Neuron (in vitro differentiated cells): ENCODE results near the gene PDE4D.
"Not testable (repeated sequence)": the region's sequence is repeated elsewhere in the genome, so short reads cannot be mapped to it uniquely, and the experiment has no call there.

ENCODE experiments used
- H2AFZ ChIP-seq: one replicate; pipeline ENCODE4 v1.6.1; 2013; ENCODE audit warnings: low read depth, mild to moderate bottlenecking, inconsistent platforms, low read length, moderate library complexity
- H3K27me3 ChIP-seq: one replicate; pipeline ENCODE4 v1.6.1; 2013; ENCODE audit warnings: low read length; ENCODE audit not compliant: insufficient read depth
- H3K36me3 ChIP-seq: one replicate; pipeline ENCODE4 v1.6.1; 2013; ENCODE audit warnings: low read length; ENCODE audit not compliant: insufficient read depth
- H3K4me1 ChIP-seq: one replicate; pipeline ENCODE4 v1.6.1; 2013; ENCODE audit warnings: low read length; ENCODE audit not compliant: insufficient read depth
- H3K4me3 ChIP-seq: 2 replicates; pipeline ENCODE4 v1.5.1; 2013; ENCODE audit warnings: mild to moderate bottlenecking, low read length, moderate library complexity
- H3K9me3 ChIP-seq: one replicate; pipeline ENCODE4 v1.6.1; 2013; ENCODE audit warnings: low read length

The PDE4D gene

DNA sequence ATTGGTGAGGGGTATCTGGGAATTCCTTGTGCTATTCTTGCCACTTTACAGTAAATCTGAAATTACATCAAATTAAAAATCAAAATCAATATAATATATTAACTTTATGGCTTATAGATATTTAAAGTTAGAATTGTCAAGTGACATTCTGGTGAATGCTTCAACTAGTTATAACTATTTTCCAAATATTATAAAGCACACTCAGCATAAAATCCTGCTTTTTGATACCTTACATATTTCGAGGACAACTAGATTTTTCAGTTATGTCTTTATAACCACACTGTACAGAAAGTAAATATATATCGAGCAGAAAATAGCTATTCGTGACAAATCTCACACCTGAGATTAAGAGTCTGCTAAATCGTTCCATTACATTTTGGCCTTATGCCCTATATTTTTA is 210.2 kb downstream of the PDE4D start:
- Histone ChIP-seq H3K9me3 (no peaks in the 10 kb centered on the region), H2AFZ (no peak overlapping the region), H3K4me1 (no peaks in the 10 kb centered on the region), H3K27me3 (no peaks in the 10 kb centered on the region), H3K4me3 (no peak overlapping the region), H3K36me3 (no peaks in the 10 kb centered on the region)

DNA sequence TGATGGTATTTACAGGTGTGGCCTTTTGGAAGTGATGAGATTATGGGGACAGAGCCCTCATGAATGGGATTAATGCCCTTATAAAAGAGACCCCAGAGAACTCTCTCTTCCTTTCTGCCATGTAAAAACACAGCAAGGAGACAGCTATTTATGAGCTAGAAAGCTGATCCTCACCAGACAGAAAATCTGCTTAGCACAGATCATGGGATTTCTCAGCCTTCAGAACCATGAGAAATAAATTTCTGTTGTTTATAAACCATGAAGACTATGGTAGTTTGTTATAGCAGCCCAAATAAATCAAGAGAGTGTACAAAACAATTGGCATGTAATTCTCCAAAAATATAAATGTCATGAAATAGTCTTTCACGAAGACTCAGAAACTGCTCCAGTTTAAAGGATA is 211.0 kb downstream of the PDE4D start:
- H3K27me3 ChIP-seq: no peaks in the 10 kb centered on the region

DNA sequence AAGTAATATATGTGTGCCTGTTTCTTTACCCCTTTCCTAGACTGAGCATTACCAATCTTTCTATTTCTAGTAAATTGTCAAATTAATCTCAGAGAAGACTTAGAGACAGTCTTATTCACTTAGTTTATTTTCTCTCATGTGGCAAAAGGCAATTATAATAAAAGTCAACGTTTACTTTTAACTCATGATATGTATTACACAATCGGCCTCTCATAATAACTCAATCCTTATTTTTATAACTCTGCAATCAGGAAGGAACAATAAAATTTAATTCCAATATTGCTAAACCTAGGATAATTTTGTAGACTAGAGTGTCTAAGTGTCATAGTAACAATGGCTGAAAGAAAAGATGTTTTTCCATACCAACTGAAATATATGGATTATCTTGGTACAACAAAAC is 214.6 kb downstream of the PDE4D start:
- no peak overlapping the region for H3K4me3 ChIP-seq
- H3K9me3 ChIP-seq: no peaks in the 10 kb centered on the region
- H3K27me3 ChIP-seq: no peaks in the 10 kb centered on the region
- peaks cover 2% of the 10 kb centered on the region for H3K4me1 ChIP-seq
- no peaks in the 10 kb centered on the region for H3K36me3 ChIP-seq
- no peak overlapping the region for H2AFZ ChIP-seq

More for the DNA sequence above, 211.0 kb downstream of the PDE4D start:
- Histone ChIP-seq H2AFZ (no peak overlapping the region), H3K4me1 (no peaks in the 10 kb centered on the region), H3K9me3 (no peaks in the 10 kb centered on the region), H3K36me3 (no peaks in the 10 kb centered on the region), H3K4me3 (no peak overlapping the region)

DNA sequence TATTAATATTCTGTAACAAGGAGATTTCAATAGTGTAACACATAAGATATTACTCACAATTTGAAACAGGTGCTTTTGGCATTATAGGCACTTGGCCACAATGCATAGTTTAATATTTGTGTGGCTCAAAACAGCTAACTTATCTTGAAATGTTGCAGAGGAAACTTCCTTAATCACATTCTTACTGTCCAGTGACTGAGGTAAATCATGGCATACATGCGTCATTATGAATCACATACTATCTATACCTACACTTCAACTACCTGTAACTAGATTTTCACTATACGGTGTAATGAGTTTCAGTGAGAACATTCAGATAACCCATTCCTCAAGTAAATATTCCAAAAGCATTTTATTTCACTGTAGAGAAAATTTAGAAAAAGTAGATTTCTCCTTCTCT is 218.8 kb downstream of the PDE4D start:
- H3K9me3 ChIP-seq: no peaks in the 10 kb centered on the region
- H3K4me3 ChIP-seq: no peak overlapping the region
- peaks cover 2% of the 10 kb centered on the region for H3K4me1 ChIP-seq
- no peak overlapping the region for H2AFZ ChIP-seq
- no peaks in the 10 kb centered on the region for H3K36me3 ChIP-seq
- no peaks in the 10 kb centered on the region for H3K27me3 ChIP-seq

DNA sequence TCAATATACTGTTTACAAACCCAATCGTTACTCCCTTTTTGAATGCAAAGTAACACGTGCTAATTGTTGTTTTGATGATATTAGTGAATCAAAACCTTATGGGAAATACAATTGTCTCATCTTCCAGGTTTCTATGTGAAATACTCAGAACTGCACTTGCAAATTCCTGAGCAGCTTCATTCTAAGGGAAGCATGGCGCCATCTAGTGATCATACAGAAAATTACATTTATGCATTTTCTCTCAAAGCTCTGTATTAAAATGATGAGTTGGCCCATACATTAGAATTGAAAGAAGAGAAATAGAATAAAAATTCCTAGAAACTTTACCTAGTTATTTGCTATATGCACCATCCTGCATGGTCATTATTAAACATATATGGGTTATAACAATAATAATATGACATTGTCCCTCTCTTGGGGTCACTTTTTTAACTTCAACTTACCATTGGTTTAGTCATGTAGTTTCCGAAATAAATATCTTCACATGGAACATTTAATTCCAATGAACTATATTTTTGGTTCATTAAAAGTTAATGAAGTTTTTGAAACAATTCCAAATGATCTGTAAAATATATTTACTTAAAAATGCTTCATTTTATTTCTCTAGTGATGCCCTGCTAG is 220.0 kb downstream of the PDE4D start:
- Histone ChIP-seq H3K9me3 (no peaks in the 10 kb centered on the region), H3K4me3 (no peak overlapping the region), H2AFZ (no peak overlapping the region), H3K27me3 (no peaks in the 10 kb centered on the region), H3K4me1 (peaks cover 2% of the 10 kb centered on the region), H3K36me3 (no peaks in the 10 kb centered on the region)

DNA sequence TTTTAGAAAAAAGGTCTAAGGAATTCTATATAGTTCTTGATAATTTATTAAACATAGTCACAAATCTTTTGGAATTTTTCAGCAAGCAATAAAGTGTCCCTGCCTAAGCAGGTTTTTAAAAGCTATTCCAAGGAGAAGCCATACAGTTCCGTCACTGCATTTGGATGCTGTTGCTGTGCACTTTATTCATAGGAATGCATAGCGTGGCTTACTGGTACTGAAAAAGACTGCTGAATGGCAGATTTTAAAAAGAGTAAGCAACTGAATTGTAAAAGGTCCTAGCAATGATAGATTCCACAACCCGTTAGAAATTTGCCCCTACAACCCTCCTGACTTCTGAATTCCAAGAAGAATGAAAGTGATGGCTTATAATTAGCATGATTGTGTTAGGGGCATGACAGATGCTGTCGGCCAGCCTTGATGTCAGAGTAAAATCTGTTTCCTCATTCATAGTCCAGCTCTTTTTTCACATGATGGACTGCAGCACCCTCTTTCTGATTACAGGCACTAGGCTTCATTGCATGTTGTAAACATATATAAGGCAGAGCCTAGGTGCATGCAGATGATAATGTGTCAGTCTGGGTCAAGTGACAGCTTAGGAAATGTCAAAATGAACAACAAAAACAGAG is 227.0 kb downstream of the PDE4D start:
- H3K36me3 ChIP-seq: no peaks in the 10 kb centered on the region
- no peaks in the 10 kb centered on the region for H3K27me3 ChIP-seq
- no peaks in the 10 kb centered on the region for H3K9me3 ChIP-seq
- peaks cover 56% of the 10 kb centered on the region for H3K4me1 ChIP-seq
- no peak overlapping the region for H2AFZ ChIP-seq
- H3K4me3 ChIP-seq: no peak overlapping the region

DNA sequence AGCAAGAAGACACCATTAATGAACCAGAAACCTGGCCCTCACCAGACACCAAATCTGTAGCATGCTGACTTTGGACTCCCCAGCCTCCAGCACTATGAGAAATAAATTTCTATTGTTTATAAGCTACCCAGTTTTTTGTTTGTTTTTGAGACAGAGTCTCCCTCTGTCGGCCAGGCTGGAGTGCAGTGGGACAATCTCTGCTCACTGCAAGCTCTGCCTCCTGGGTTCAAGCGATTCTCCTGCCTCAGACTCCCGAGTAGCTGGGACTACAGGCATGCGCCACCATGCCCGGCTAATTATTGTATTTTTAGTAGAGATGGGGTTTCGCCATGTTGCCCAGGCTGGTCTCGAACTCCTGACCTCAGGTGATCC is 227.7 kb downstream of the PDE4D start:
- H3K4me1 ChIP-seq: peaks cover 62% of the 10 kb centered on the region
- H3K4me3 ChIP-seq, H2AFZ ChIP-seq, H3K27me3 ChIP-seq, H3K9me3 ChIP-seq, H3K36me3 ChIP-seq: not testable (repeated sequence)

DNA sequence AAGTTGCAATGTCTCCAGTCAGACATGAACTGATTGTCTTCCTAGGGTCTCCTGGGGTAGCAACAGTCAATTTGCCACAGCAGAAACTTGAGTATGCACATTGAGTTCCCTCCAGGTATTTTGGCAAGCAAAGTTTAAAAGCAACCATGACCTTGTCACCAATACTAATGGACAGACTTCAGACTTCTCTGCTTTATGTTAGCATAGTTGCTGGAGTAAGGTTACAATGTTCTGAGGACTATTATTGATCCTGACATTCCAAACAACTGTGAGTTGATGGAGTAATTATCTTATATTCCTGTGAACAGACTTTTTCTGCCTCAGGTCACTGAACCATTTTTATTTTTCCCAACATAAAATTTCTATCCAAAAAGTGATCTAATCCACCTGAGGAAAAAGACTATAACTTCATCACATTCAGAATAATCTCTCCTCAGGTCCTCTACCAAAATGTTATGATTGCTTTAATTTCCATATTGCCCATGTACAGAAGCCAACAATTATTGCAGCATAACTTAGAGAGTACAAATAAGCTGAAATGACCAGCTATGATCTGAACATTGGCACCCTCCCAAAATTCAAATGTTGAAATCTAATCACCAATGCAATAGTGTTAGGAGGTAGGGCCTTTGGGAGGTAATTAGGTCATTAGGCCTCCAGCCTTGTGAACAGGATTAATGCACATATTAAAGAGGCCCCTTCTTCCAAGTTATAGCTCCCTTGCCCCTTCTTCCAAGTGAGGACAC is 228.3 kb downstream of the PDE4D start:
- no peaks in the 10 kb centered on the region for H3K27me3 ChIP-seq
- H3K4me1 ChIP-seq: peaks cover 67% of the 10 kb centered on the region
- H3K36me3 ChIP-seq: no peaks in the 10 kb centered on the region
- H3K4me3 ChIP-seq: no peak overlapping the region
- H2AFZ ChIP-seq: no peak overlapping the region
- no peaks in the 10 kb centered on the region for H3K9me3 ChIP-seq

DNA sequence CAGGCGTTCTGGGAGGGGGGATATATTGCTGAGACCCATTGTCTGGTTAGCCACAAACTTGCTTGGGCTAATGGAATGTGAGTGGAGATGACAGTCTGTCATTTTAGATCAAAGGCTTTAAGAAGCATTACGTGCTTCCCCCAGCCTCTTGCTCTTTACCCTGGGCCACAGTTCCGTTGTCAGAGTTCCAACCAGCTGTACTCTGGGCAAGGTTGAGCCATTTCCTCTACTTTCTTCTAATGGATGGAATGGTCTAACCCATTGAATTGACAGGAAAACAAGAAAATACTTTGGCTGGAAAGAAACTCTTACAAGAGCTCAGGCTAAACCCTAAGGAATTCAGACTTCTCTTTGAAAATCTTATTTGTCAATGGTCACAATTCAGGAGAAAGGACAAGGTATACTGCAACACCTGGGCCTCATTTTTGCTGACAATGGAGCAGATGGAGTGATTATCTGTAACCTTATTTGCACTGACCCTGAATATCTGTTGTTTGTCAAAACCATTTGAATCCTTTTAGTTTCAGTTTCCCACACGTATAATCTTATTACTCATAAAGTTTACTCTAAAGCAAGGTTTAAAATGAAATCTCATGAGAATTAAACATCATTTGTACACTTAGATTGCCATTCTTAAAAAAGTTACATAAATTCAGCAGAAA is 231.4 kb downstream of the PDE4D start:
- Histone ChIP-seq H3K27me3 (no peaks in the 10 kb centered on the region), H3K4me3 (no peak overlapping the region), H2AFZ (no peak overlapping the region), H3K36me3 (no peaks in the 10 kb centered on the region), H3K9me3 (no peaks in the 10 kb centered on the region), H3K4me1 (peaks cover 60% of the 10 kb centered on the region)

DNA sequence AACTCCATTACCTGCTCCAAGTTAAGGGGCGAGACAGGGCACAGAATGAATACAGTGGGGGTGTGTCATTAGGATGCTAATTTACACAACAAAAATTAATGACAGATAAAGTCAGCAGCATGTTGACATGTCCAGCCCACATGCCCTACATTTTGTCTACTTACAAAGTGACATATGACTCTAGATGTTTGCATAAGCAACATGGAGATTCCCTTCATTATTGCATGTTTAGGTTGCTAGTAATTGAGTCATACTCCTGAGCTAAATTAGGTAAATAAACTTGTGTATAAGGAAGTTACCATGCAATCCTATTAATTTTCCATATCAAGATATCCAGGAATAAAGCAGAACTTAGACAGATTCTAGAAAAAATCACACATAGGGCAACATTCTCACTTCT is 232.2 kb downstream of the PDE4D start:
- Histone ChIP-seq H3K4me3 (no peak overlapping the region), H3K27me3 (no peaks in the 10 kb centered on the region), H3K4me1 (peaks cover 56% of the 10 kb centered on the region), H3K36me3 (no peaks in the 10 kb centered on the region), H2AFZ (no peak overlapping the region), H3K9me3 (no peaks in the 10 kb centered on the region)

DNA sequence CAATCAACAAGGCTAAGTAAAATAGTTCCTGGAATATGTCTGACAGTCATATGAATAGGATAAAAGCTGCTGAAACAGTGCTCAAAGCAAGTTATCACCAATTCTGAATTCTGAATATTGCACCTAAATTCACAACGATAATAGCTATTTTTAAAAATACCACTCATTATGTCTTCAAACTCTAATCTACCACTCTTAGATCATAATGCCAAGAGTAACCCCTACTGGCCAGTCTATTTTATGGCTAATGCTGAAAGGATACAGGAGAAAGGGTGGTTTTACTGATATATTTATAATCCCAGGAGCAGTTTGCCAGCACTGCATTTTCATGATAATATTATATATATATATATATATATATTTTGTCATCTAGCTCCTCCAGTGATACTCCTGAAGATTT is 232.8 kb downstream of the PDE4D start:
- peaks cover 51% of the 10 kb centered on the region for H3K4me1 ChIP-seq
- no peak overlapping the region for H2AFZ ChIP-seq
- H3K27me3 ChIP-seq: no peaks in the 10 kb centered on the region
- H3K9me3 ChIP-seq: no peaks in the 10 kb centered on the region
- H3K4me3 ChIP-seq: no peak overlapping the region
- no peaks in the 10 kb centered on the region for H3K36me3 ChIP-seq

DNA sequence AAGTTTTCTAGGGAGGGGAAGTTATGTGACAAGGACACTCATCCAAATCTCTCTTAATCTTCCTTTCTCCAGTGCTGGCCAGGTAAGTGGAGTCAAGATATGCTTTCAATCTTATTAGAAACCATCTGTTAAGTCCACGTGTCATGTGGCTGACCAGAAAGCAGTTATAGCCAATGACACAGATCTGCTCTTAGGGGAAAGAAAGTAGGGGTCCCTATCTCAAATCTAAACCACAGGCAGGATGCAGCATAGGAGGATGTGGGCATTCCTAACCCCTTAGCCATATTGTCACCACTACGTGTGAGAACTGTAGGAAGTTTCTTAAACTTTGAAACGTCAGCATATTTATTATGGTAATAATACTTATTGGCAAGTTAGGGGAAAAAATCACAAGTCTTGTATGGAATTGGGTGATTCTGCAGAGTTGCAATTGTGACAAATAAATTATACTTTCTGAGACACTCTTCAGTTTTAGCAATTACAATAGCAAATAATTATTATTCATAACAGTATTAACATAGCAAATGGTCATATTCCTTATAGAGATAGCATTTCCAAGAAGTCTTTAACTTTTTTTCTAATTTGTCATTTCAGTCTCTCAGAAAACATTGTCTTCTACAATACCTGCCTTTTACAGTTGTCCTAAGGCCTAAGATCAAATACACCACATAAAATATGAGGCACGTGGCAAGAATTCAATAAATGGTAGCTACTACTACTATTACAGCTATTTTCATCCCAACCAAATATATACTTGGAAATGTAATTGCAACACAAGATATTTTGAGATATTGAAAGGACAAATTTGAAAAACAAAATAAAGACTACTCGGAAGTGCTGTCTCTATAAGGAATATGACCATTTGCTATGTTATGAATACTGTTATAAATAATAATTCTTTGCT is 236.9 kb downstream of the PDE4D start:
- no peaks in the 10 kb centered on the region for H3K36me3 ChIP-seq
- peaks cover 13% of the 10 kb centered on the region for H3K4me1 ChIP-seq
- no peak overlapping the region for H3K4me3 ChIP-seq
- no peaks in the 10 kb centered on the region for H3K27me3 ChIP-seq
- H2AFZ ChIP-seq: no peak overlapping the region
- H3K9me3 ChIP-seq: no peaks in the 10 kb centered on the region
